Mucosa of descending colon (tissue), 3 donors: ENCODE measurements around the gene TFR2. TPM values are rescaled to one million over a fixed set of nuclear protein-coding genes. Genes with fewer than 3 reads are reported as not detected.
"Not testable (repeated sequence)": the region's sequence is repeated elsewhere in the genome, so short reads cannot be mapped to it uniquely, and the experiment has no call there.

Source experiments
- ATAC-seq: fragments of 200-7000 bp; cut with Tn5 transposase; one replicate; pipeline ENCODE4 v1.9.1; 2020; ENCODE audit warnings: mild to moderate bottlenecking, moderate library complexity
- DNase-seq, 3 donors: peaks; one replicate each; pipeline ENCODE4 v3.0.0-alpha.2; 2020
- H3K36me3 ChIP-seq: fragments of 200-600 bp; one replicate; pipeline ENCODE4 v1.8.0; 2021; ENCODE audit warnings: low read depth, mild to moderate bottlenecking
- H3K4me1 ChIP-seq: fragments of 200-600 bp; one replicate; pipeline ENCODE4 v1.8.0; 2021; ENCODE audit warnings: low read depth, mild to moderate bottlenecking
- H3K4me3 ChIP-seq: fragments of 200-600 bp; one replicate; pipeline ENCODE4 v1.8.0; 2021; ENCODE audit warnings: mild to moderate bottlenecking
- H3K9me3 ChIP-seq: fragments of 200-600 bp; one replicate; pipeline ENCODE4 v1.8.0; 2021; ENCODE audit warnings: mild to moderate bottlenecking
- intact Hi-C, 2 donors: fragments of 100-400 bp; cut with DNase I in 1 of 2; cut with micrococcal nuclease in 1 of 2; formaldehyde crosslinking; loops; one replicate each; pipeline versions ENCODE4 v1.11.0 to v1.11.1; 2022; cut with DNase I, micrococcal nuclease
- total RNA-seq, 3 donors: library from RNA; stranded (reverse); fragmentation: NEBNext Ultra II Directional in 2 of 3; extraction: Animal tissue kit (Norgen Biotek cat#: 25700) in 2 of 3; gene quantifications; one replicate each; pipeline versions ENCODE4 v1.2.1 to v1.2.4, GENCODE V29; 2021 to 2023
- TF ChIP-seq, protein P1 (sequence below): fragments of 200-600 bp; IDR thresholded peaks from one replicate; pipeline ENCODE4 v1.8.0; 2022; ENCODE audit warnings: antibody characterized with exemption, mild to moderate bottlenecking
- donor health status: DM: no; HTN: no; CAD: no; lungs with moderate emphysema.
- donor health status: DM: no; HTN: no; CAD: no.
- donor health status: DM: no; HTN: yes; CAD: no.

TFR2 gene
- total RNA-seq, 3 donors from 2014 or later = 0.57 to 1.2 (median 1.1) TPM

DNA sequence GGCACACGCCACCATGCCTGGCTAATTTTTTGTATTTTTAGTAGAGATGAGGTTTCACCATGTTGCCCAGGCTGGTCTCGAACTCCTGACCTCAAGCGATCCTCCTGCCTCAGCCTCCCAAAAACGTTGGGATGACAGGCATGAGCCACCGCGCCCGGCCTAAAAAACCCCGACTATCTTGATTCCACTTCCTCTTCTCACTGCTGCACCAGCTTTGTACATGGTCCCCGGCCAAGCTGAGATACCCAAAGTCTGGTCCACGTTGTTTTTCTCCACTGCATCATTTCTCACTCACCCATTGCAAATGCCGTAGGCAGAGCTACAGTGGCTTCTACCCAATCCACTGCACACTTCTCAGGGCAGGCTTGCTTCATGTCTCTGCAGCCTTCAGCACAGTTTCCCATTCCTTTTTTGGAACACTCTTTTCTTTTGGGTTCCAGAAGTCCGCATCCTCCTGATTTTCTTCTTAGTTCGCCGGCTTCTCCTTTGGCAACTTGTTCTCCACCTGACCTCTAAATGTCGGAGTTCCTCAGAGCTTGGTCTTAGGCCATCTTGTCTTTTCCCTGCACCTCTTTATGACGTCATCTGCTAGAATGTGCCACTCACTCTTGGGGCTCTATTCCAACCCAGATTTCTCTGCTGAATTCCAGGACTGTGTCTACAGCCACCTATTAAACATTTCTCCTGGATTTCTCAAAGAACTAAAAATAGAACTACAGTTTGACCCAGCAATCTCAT lies 26.1 kb upstream of the TFR2 start:
- Histone ChIP-seq H3K4me1 (no peaks in the 10 kb centered on the region), H3K9me3 (no peaks in the 10 kb centered on the region), H3K4me3 (no peak overlapping the region), H3K36me3 (no peaks in the 10 kb centered on the region)
- DNase-seq (no peak), ATAC-seq (no peak)
- TF ChIP-seq, protein P1, sequence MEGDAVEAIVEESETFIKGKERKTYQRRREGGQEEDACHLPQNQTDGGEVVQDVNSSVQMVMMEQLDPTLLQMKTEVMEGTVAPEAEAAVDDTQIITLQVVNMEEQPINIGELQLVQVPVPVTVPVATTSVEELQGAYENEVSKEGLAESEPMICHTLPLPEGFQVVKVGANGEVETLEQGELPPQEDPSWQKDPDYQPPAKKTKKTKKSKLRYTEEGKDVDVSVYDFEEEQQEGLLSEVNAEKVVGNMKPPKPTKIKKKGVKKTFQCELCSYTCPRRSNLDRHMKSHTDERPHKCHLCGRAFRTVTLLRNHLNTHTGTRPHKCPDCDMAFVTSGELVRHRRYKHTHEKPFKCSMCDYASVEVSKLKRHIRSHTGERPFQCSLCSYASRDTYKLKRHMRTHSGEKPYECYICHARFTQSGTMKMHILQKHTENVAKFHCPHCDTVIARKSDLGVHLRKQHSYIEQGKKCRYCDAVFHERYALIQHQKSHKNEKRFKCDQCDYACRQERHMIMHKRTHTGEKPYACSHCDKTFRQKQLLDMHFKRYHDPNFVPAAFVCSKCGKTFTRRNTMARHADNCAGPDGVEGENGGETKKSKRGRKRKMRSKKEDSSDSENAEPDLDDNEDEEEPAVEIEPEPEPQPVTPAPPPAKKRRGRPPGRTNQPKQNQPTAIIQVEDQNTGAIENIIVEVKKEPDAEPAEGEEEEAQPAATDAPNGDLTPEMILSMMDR = no peak
- intact Hi-C loops = no loop called here

DNA sequence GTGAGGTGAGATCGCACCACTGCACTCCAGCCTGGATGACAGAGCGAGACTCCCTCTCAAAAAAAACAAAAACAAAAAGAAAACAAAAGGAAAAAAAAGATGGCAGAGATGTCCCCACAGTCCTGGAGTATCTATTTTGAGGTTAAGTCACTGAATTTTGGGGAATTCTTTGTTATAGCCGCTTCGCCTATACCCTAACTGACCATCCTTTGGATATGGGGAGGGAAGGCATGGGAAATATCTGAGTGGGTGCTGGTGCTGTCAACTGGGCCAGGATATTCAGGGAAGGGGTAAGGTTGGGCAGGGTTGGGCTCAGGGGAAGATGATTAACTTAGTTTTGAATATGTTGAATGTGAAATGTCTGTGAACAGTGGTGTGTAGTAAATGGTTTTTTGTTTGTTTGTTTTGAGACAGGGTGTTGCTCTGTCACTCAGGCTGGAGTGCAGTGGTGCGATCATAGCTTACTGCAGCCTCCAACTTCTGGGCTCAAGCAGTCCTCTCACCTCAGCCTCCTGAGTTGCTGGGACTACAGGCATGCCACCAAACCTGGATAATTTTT lies 23.9 kb upstream of the TFR2 start:
- H3K4me1 ChIP-seq = no peaks in the 10 kb centered on the region
- H3K9me3 ChIP-seq = no peaks in the 10 kb centered on the region
- no peaks in the 10 kb centered on the region for H3K36me3 ChIP-seq
- TF ChIP-seq, protein P1 = no peak
- no peak for DNase-seq
- intact Hi-C loops = no loop called here
- H3K4me3 ChIP-seq = no peak overlapping the region
- ATAC-seq = no peak

DNA sequence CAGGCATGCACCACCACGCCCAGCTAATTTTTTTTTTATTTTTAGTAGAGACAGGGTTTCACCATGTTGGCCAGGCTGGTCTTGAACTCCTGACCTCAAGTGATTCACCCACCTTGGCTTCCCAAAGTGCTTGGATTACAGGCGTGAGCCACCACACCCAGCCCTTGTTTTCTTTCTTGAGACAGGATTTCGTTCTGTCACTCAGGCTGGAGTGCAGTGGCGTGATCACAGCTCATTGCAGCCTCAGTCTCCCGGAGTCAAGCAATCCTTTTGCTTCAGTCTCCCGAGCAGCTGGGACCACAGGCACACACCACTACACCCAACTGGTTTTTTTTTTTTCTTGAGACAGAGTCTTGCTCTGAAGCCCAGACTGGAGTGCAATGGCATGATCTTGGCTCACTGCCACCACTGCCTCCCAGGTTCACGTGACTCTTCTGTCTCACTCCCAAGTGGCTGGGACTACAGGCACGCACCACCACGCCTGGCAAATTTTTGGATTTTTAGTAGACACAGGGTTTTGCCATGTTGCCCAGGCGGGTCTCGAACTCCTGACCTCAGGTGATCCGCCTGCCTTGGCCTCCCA lies 20.9 kb upstream of the TFR2 start:
- H3K9me3 ChIP-seq, intact Hi-C loops, H3K4me1 ChIP-seq, H3K36me3 ChIP-seq, H3K4me3 ChIP-seq: not testable (repeated sequence)
- DNase-seq (peak in 1 of 3 donors; percentile 24), ATAC-seq (peak; percentile 8)

DNA sequence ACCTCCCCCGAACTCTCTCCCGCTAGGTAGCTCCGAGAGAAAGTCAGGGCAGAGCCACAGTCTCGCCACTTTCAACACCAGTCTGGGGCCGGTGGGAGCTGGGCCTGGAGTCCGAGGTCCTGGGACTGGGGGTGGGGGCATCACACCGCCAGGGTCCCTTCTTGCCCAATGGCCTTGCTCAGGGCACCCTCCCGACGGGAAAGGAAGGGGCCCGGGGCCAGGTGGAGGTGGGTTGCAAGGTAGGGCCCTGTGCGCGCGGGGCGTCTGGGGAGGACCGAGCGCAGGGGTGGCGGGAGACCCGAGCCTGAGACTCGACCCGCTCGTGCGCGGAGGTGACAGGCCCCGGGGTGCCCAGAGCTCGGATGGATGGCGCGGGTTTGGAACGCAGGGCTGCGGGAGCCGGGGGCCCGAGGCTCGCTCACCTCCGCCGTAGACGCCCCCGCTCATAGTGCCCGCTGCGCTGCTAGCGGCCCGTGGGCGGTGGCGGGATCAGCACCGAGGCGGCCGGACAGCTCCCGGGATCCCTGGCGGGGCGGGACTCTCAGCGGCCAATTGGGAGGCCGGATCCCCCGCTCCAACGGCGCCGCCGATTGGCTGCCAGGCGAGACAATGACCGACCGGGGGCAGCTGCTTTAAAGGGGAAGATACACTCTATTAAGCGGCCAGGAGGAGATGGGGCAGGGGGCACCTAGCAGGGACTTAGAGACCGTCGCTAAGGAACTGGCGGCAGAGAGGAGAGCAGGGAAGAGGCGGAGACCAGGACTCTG lies 14.7 kb upstream of the TFR2 start, which contains the start of gene ACTL6B:
ACTL6B (minus strand) TSS at position 541 of the 767 bp plus-strand sequence; CDS start at position 447, 94 bp downstream.
- intact Hi-C loops = no loop called here
- no peaks in the 10 kb centered on the region for H3K4me1 ChIP-seq
- H3K4me3 ChIP-seq = no peak within 1 kb of the TSS
- ATAC-seq = peak; percentile 72
- TF ChIP-seq, protein P1 = no peak
- no peaks in the 10 kb centered on the region for H3K9me3 ChIP-seq
- no peaks in the 10 kb centered on the region for H3K36me3 ChIP-seq
- DNase-seq = peak in 2 of 3 donors; percentile 56 to 63

DNA sequence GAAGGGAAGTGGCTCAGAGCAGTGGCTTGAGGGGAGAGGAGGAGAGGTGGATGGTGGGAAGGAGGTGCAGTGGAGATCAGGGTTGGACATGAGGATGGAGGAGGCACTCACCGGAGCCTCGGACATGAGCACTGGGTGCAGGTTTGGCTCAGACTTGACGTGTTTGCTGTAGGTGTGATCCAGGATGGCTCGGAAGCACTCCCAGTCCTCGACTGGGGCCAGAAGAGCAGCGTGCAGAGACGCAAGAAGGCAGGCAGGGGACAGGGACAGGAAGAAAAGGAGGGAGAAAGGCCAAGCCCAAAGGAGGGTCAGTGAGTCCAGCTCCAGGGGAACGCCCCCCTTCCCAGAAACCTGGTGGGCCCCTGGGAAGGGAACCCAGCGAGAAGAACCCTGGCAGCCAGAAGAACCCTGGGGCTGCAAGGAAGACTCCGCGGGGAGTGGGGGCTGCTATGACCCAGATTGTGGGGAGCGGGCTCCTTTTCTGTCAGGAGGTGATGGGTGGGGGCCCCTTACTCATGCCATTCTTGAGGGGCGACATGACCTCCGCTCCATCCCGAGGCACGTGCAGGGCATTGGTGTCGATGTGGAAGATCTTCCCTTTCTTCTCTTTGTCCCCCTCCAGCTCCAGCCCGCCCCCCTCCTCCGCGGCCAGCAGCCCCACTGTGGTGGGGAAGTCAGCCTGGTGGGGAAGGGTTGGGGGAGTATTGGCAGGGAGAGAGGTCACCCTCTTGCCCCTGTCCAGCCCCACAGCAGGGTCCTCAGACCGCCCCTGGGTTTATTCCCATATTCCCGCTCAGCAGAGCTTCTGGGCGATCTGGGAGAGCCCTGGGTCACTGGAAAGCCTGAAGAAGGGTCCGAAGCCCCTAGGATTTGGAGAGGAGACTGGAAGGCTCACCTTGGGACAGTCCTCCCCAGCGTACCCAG lies 13.8 kb upstream of the TFR2 start:
- H3K4me1 ChIP-seq = no peaks in the 10 kb centered on the region
- TF ChIP-seq, protein P1 = no peak
- no peak for ATAC-seq
- no peaks in the 10 kb centered on the region for H3K36me3 ChIP-seq
- no peak overlapping the region for H3K4me3 ChIP-seq
- intact Hi-C loops = no loop called here
- no peak for DNase-seq
- H3K9me3 ChIP-seq = no peaks in the 10 kb centered on the region
